Caco-2 (cell line): ENCODE measurements around the gene OGFOD3. TPM values are rescaled to one million over a fixed set of nuclear protein-coding genes. Genes with fewer than 3 reads are reported as not detected.
"Not testable (repeated sequence)": the region's sequence is repeated elsewhere in the genome, so short reads cannot be mapped to it uniquely, and the experiment has no call there.

Source experiments
- BruUV-seq: library from RNA; stranded (reverse); fragments of 400-500 nt; replicated peaks from 2 replicates; lab custom pipeline; 2021; lab: Mats Ljungman, UMichigan
- CTCF ChIA-PET: fragments of 300-600 bp; sonication (Branson Sonifier 250); formaldehyde crosslinking; loops from one replicate; lab custom pipeline; 2022; ENCODE audit warnings: antibody characterized with exemption; lab: Charles Lee
- POLR2A ChIA-PET: fragments of 300-600 bp; sonication (Branson Sonifier 250); formaldehyde crosslinking; loops from one replicate; lab custom pipeline; 2022; ENCODE audit warnings: antibody characterized with exemption; lab: Charles Lee
- DNase-seq, 2 experiments: peaks; one replicate each; pipeline versions ENCODE4 v3.0.0 to v3.0.0-alpha.2; 2020 to 2022
- H3K27me3 ChIP-seq: replicated peaks from 2 replicates; pipeline ENCODE4 v1.6.0; 2011; ENCODE audit warnings: low read length; ENCODE audit not compliant: control insufficient read depth, insufficient read depth
- H3K36me3 ChIP-seq: 2 replicates; pipeline ENCODE4 v1.5.1; 2011; ENCODE audit warnings: low read length; ENCODE audit not compliant: control insufficient read depth, insufficient read depth
- H3K4me1 ChIP-seq: fragments of 250-450 bp; sonication (Bioruptor Pico); 2 replicates; pipeline ENCODE4 v1.5.1; 2020; ENCODE audit warnings: mild to moderate bottlenecking
- H3K4me3 ChIP-seq: 2 replicates; pipeline ENCODE4 v1.5.1; 2011; ENCODE audit warnings: low read depth, mild to moderate bottlenecking, control low read depth, low read length
- H3K9me3 ChIP-seq: fragments of 250-450 bp; sonication (Bioruptor Pico); 2 replicates; pipeline ENCODE4 v1.5.1; 2020; ENCODE audit warnings: mild to moderate bottlenecking, moderate library complexity
- H3K27ac Mint-ChIP-seq: one replicate; pipeline ENCODE4 v1.8.0; 2022; ENCODE audit warnings: mixed read lengths; ENCODE audit not compliant: unreplicated experiment
- H3K27me3 Mint-ChIP-seq: one replicate; pipeline ENCODE4 v1.8.0; 2022; ENCODE audit warnings: mixed read lengths; ENCODE audit not compliant: insufficient read depth, unreplicated experiment
- H3K36me3 Mint-ChIP-seq: one replicate; pipeline ENCODE4 v1.8.0; 2022; ENCODE audit warnings: mild to moderate bottlenecking, mixed read lengths; ENCODE audit not compliant: insufficient read depth, unreplicated experiment
- H3K4me1 Mint-ChIP-seq: one replicate; pipeline ENCODE4 v1.8.0; 2022; ENCODE audit warnings: low read depth, mixed read lengths; ENCODE audit not compliant: unreplicated experiment
- H3K4me3 Mint-ChIP-seq: one replicate; pipeline ENCODE4 v1.8.0; 2022; ENCODE audit warnings: mild to moderate bottlenecking, moderate library complexity, mixed read lengths; ENCODE audit not compliant: unreplicated experiment
- H3K9me3 Mint-ChIP-seq: one replicate; pipeline ENCODE4 v1.8.0; 2022; ENCODE audit warnings: mixed read lengths; ENCODE audit not compliant: unreplicated experiment
- CTCF ChIP-seq, 2 experiments: fragments of 200-600 bp in 1 of 2; IDR thresholded peaks; 1 replicate in 1 of 2; 2 replicates in 1 of 2; pipeline versions ENCODE4 v1.5.1 to v1.8.0; 2011 to 2022; ENCODE audit warnings: antibody characterized with exemption in 1 of 2, control low read depth in 1 of 2, inconsistent platforms in 1 of 2, low read depth in 1 of 2, low read length in 1 of 2, mild to moderate bottlenecking in 1 of 2, moderate library complexity in 1 of 2; ENCODE audit not compliant: insufficient read depth in 1 of 2, severe bottlenecking in 1 of 2, unreplicated experiment in 1 of 2
- intact Hi-C: fragments of 100-400 bp; cut with micrococcal nuclease; formaldehyde crosslinking; loops from one replicate; pipeline ENCODE4 v1.10.0; 2022; ENCODE audit not compliant: unreplicated experiment
- total RNA-seq: library from RNA; stranded (reverse); gene quantifications from 2 replicates; pipeline ENCODE4 v1.2.3, GENCODE V29; 2022

Gene OGFOD3
- total RNA-seq, 1 experiment from 2014 or later = 51.2 TPM

GRCh38 chr17:82373731-82374625 lies 44.4 kb downstream of the OGFOD3 start:
- no peak overlapping the region for H3K4me3 ChIP-seq
- no peaks in the 10 kb centered on the region for H3K9me3 ChIP-seq
- ChIA-PET CTCF (no interaction called here), POLR2A (no interaction called here)
- H3K4me1 ChIP-seq = peaks cover 4% of the 10 kb centered on the region; the same call in 1 of the 2 replicates
- DNase-seq = no peak
- no peak for TF ChIP-seq CTCF (IDR thresholded peaks at IDR 0.05; ENCODE audit: insufficient read depth in 1 of 2, low read depth in 1 of 2, low read length in 1 of 2, severe bottlenecking in 1 of 2, unreplicated experiment in 1 of 2)
- no peaks in the 10 kb centered on the region for H3K36me3 ChIP-seq
- H3K4me3 Mint-ChIP-seq = no peak overlapping the region
- no TSS peak for BruUV-seq
- no peaks in the 10 kb centered on the region for H3K27me3 ChIP-seq
- H3K27ac Mint-ChIP-seq = no peak overlapping the region
- intact Hi-C loops = no loop called here
- no peaks in the 10 kb centered on the region for H3K4me1 Mint-ChIP-seq
- H3K9me3 Mint-ChIP-seq = no peaks in the 10 kb centered on the region
- H3K36me3 Mint-ChIP-seq = no peaks in the 10 kb centered on the region
- no peaks in the 10 kb centered on the region for H3K27me3 Mint-ChIP-seq

- DNase-seq, H3K36me3 ChIP-seq, H3K36me3 Mint-ChIP-seq, H3K27me3 Mint-ChIP-seq, H3K27me3 ChIP-seq, CTCF ChIA-PET, BruUV-seq, H3K4me1 Mint-ChIP-seq, H3K4me3 ChIP-seq, H3K9me3 Mint-ChIP-seq, H3K4me3 Mint-ChIP-seq, POLR2A ChIA-PET, intact Hi-C loops, H3K27ac Mint-ChIP-seq, H3K9me3 ChIP-seq: not testable (repeated sequence)
- H3K4me1 ChIP-seq = peaks cover 11% of the 10 kb centered on the region
Measured at GRCh38 chr17:82373072-82373452, 45.3 kb downstream of the OGFOD3 start.

GRCh38 chr17:82372249-82373071 lies 45.9 kb downstream of the OGFOD3 start:
- no TSS peak for BruUV-seq
- Mint-ChIP-seq H3K27ac (no peak overlapping the region), H3K9me3 (no peaks in the 10 kb centered on the region), H3K36me3 (peaks cover 8% of the 10 kb centered on the region), H3K27me3 (no peaks in the 10 kb centered on the region), H3K4me1 (peaks cover 10% of the 10 kb centered on the region), H3K4me3 (no peak overlapping the region)
- peaks cover 12% of the 10 kb centered on the region for H3K4me1 ChIP-seq
- H3K36me3 ChIP-seq = no peaks in the 10 kb centered on the region
- DNase-seq = no peak
- TF ChIP-seq CTCF (IDR thresholded peaks at IDR 0.05; ENCODE audit: insufficient read depth in 1 of 2, low read depth in 1 of 2, low read length in 1 of 2, severe bottlenecking in 1 of 2, unreplicated experiment in 1 of 2) = no peak
- no peaks in the 10 kb centered on the region for H3K27me3 ChIP-seq
- ChIA-PET POLR2A (no interaction called here), CTCF (no interaction called here)
- H3K9me3 ChIP-seq = no peaks in the 10 kb centered on the region
- no peak overlapping the region for H3K4me3 ChIP-seq
- intact Hi-C loops = no loop called here
